Kidney epithelial cell (primary cell): ENCODE results near the gene TTC3. TPM values are rescaled to one million over a fixed set of nuclear protein-coding genes. Genes with fewer than 3 reads are reported as not detected.
"Not testable (repeated sequence)": the region's sequence is repeated elsewhere in the genome, so short reads cannot be mapped to it uniquely, and the experiment has no call there.

Experiments
- DNase-seq: peaks from one replicate; pipeline ENCODE4 v3.0.0-alpha.2; 2010; ENCODE audit warnings: low read depth
- H3K27me3 ChIP-seq: 2 replicates; pipeline ENCODE4 v1.6.0; 2011; ENCODE audit warnings: low read length; ENCODE audit not compliant: control insufficient read depth, insufficient read depth
- H3K36me3 ChIP-seq: 2 replicates; pipeline ENCODE4 v1.5.1; 2011; ENCODE audit warnings: low read length; ENCODE audit not compliant: control insufficient read depth, insufficient read depth
- H3K4me3 ChIP-seq: 2 replicates; pipeline ENCODE4 v1.5.1; 2011; ENCODE audit warnings: low read depth, mild to moderate bottlenecking, control low read depth, low read length
- total RNA-seq: library from RNA; depleted of rRNA; stranded (reverse); fragments of >200 nt; gene quantifications from 2 replicates; pipeline ENCODE4 v1.2.3, GENCODE V29; 2015
- TF ChIP-seq, protein P1 (sequence below): IDR thresholded peaks from 2 replicates; pipeline ENCODE4 v1.5.1; 2011; ENCODE audit warnings: mild to moderate bottlenecking, moderate library complexity, low read length, control low read depth, inconsistent platforms; ENCODE audit not compliant: insufficient read depth, poor library complexity, severe bottlenecking

The TTC3 gene
- total RNA-seq, 1 donor from 2014 or later = 139 TPM

DNA sequence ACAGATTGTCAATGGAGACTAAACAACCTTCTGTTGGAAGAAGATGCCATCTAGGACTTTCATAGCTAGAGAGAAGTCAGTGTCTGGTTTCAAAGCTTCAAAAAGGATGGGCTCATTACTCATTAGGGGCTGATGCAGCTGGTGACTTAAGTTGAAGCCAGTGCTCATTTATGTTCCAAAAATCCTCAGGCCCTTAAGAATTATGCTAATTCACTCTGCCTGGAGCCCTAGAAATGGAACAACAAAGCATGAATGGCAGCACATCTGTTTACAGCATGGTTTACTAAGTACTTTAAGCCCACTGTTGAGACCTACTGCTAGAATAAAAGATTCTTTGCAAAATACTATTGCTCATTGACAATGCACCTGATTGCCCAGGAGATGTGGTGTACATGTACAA is 63.7 kb downstream of the TTC3 start:
- no peak overlapping the region for H3K4me3 ChIP-seq
- TF ChIP-seq, protein P1, sequence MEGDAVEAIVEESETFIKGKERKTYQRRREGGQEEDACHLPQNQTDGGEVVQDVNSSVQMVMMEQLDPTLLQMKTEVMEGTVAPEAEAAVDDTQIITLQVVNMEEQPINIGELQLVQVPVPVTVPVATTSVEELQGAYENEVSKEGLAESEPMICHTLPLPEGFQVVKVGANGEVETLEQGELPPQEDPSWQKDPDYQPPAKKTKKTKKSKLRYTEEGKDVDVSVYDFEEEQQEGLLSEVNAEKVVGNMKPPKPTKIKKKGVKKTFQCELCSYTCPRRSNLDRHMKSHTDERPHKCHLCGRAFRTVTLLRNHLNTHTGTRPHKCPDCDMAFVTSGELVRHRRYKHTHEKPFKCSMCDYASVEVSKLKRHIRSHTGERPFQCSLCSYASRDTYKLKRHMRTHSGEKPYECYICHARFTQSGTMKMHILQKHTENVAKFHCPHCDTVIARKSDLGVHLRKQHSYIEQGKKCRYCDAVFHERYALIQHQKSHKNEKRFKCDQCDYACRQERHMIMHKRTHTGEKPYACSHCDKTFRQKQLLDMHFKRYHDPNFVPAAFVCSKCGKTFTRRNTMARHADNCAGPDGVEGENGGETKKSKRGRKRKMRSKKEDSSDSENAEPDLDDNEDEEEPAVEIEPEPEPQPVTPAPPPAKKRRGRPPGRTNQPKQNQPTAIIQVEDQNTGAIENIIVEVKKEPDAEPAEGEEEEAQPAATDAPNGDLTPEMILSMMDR = no peak
- no peak for DNase-seq
- H3K36me3 ChIP-seq = peaks cover 1% of the 10 kb centered on the region
- no peaks in the 10 kb centered on the region for H3K27me3 ChIP-seq

DNA sequence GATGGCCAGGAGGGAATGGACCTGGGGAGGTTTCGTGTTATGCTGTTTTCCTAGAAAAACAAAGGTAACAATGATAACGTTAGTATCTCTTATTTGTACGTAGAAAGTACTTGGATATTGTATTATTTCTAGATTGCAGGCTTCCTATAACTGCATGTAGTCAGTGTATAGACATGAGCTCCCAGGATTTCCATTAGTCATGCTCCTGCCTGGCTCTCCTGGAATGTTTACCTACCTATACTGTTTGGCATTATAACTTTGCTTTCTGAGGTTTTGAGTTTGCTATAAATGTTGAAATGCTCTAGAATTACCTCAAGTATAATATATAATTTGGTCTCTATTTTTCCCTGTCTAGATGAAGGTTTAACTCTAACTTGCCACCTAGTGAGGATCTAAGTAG is 66.1 kb downstream of the TTC3 start:
- H3K4me3 ChIP-seq = no peak overlapping the region
- H3K36me3 ChIP-seq = peaks cover 1% of the 10 kb centered on the region
- H3K27me3 ChIP-seq = no peaks in the 10 kb centered on the region
- TF ChIP-seq, protein P1 = no peak
- no peak for DNase-seq

DNA sequence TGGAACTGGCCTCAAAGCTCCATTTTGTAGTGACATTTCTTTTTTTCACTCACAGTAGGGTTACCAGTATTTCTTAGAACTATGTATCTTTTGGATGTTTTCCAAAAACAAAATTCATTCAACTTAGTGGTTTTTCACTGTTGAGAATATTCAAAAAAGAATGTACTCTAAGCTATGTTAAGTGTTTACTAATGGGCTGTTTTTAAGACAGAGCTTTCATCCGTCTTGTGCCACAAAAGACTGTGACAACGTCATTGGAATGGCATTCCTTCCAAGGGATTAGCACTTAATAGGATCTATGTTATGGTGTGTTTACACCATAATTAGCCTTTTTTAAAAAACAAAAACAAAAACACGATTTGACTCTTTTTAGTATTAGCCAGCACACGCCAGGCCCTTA is 66.8 kb downstream of the TTC3 start:
- no peaks in the 10 kb centered on the region for H3K27me3 ChIP-seq
- TF ChIP-seq, protein P1 = no peak
- no peak for DNase-seq
- no peaks in the 10 kb centered on the region for H3K36me3 ChIP-seq
- no peak overlapping the region for H3K4me3 ChIP-seq

DNA sequence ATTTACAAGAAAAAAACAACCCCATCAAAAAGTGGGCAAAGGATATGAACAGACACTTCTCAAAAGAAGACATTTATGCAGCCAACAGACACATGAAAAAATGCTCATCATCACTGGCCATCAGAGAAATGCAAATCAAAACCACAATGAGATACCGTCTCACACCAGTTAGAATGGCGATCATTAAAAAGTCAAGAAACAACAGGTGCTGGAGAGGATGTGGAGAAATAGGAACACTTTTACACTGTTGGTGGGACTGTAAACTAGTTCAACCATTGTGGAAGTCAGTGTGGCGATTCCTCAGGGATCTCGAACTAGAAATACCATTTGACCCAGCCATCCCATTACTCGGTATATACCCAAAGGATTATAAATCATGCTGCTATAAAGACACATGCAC is 70.3 kb downstream of the TTC3 start:
- not testable (repeated sequence) for DNase-seq, H3K27me3 ChIP-seq, H3K4me3 ChIP-seq, H3K36me3 ChIP-seq

DNA sequence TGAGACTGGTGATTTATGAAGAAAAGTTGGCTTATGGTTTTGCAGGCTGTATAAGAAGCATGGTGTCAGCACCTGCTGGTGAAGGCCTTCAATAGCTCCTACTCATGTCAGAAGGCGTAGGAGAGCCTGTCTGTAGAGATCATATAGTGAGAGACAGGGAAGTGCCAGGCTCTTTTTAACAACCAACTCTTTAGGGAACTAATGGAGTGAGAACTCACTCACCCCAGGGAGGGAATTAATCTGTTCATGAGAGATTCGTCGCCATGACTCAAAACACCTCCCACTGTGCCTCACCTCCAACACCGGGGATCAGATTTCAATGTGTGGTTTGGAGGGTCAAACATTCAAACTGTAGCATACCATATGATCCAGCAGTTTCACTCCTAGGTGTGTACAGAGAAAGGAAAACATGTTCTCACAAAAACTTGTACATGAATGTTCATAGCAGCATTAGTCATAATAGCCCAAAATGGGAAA is 72.6 kb downstream of the TTC3 start:
- Histone ChIP-seq H3K36me3 (no peaks in the 10 kb centered on the region), H3K27me3 (no peaks in the 10 kb centered on the region), H3K4me3 (no peak overlapping the region)
- peak; percentile 18 for DNase-seq
- TF ChIP-seq, protein P1 = no peak

DNA sequence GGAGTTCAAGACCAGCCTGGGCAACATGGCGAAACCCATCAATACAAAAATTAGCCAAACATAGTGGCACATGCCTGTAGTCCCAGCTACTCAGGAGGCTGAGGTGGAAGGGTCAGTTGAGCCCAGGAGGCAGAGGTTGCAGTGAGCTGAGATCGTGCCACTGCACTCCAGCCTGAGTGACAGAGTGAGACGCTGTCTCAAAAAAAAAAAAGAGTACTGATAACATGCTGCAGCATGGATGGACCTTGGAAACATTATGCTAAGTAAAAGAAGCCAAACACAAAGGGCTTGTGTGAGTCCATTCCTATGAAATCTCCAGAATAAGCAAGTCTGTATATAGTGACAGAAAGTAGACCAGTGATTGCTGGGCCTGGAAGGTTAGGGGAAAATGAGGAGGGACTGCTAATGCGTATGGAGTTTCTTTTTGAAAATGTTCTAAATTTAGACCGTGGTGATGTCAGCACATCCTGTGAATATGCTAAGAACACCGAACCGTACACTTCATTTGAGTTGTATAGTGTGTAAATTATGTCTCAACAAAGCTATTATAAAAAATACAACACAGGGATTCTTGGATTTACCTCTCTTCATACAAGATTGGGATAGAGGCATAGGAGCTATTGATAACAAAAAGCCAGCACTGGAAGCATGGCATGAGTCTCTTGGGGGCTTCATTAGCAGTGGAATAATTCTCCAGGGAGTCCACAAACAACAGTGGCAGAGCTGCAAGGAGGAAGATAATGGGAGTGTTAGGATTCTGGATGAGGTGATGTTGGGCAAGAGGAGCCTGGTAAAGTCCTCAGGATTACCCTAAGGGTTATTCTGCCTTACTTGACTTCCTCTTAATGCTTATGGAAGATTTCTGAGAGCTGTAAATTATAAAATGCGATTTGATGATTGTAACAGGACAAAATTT is 73.5 kb downstream of the TTC3 start:
- DNase-seq = no peak
- TF ChIP-seq, protein P1 = no peak
- H3K4me3 ChIP-seq = no peak overlapping the region
- H3K27me3 ChIP-seq = no peaks in the 10 kb centered on the region
- H3K36me3 ChIP-seq = no peaks in the 10 kb centered on the region
